ENCODE data around the gene SLC7A11.
"Not testable (repeated sequence)": the region's sequence is repeated elsewhere in the genome, so short reads cannot be mapped to it uniquely, and the experiment has no call there.

SLC7A11 gene

DNA sequence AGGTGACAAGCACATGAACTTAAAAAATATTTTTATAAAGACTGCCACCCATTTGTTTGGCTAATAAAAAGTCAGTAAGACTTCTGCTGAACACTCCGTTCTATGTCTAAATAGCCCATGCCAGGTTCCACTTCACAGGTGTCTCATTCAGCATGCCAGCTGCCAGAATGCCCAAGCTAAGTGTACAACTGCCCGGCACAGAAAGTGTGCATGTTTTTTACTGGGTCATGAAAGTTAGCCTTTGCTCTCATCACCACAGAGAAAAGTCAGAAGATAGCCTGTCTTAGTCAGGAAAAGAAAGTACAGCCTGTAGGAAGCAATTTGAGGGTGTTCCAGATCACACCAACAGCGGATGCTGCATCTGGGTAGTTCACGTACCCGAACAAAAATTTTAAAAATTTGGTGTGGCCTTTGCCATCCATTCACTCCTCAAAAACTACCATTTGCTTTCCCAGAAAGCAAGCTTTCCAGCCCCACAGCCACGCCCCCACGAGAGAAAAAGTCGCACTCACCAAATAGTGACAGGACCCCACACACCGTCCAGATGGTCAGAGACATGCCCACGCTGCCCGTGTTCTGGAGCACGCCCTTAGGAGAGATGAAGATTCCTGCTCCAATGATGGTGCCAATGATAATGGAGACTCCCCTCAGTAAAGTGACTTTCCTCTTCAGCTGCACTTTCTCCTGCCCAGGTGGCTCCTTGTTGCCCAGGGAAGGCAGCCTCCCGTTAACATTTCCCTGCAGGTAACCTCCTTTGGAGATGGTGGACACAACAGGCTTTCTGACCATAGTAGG lies 671 bp downstream of the SLC7A11 start:
- DNase-seq, result peak; percentile 21

DNA sequence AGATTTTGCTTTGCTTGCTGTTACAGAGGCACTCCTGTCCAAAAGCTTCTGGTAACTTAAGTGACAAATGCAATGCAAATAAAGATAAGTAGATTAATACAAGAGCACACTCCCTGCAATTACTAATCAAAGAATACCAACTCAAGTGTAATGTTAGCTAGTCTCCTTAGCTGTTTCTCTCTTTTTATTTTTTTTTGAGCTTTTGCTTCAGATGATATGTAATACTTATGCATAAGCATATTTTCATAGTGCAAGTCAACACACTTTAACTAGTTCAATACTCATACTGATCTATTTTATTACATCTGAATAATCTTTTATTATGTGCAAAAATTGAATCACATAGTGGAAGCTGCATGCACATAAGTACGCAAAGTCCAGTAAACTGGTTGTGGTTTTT lies 2.7 kb downstream of the SLC7A11 start:
- no peak for DNase-seq

- DNase-seq, result no peak
Measured at GRCh38 chr4:138238521-138239292, 3.4 kb downstream of the SLC7A11 start.

GRCh38 chr4:138237132-138237531 lies 5.0 kb downstream of the SLC7A11 start:
- DNase-seq, result not testable (repeated sequence)

GRCh38 chr4:138236037-138236436 lies 6.1 kb downstream of the SLC7A11 start:
- no peak for DNase-seq

DNA sequence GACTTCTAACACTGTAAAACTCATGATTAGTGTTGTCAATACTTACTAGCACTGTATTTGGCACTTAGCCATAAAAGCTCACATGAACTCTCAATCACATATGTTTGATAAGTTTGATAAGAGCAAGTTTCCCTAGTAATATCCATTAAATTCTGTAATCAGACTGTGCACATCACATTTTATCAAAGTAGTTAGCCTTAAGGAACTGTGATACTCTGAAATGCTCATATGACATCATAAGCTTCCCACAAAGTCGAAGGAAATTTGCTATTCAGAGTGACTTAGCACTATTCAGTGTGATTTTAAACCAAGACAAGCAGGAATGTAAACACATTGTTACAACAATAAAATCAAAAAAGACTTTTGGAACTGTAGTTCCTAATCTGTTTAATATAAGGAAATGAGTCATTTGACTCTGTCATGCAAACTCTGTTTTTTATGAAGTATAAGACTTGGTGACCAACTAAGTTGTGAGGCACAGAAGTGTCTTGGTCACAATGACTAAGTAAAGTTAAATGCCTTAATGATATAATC lies 6.7 kb downstream of the SLC7A11 start:
- peak; percentile 81 for DNase-seq

GRCh38 chr4:138234248-138234647 lies 7.9 kb downstream of the SLC7A11 start:
- DNase-seq, result no peak

DNA sequence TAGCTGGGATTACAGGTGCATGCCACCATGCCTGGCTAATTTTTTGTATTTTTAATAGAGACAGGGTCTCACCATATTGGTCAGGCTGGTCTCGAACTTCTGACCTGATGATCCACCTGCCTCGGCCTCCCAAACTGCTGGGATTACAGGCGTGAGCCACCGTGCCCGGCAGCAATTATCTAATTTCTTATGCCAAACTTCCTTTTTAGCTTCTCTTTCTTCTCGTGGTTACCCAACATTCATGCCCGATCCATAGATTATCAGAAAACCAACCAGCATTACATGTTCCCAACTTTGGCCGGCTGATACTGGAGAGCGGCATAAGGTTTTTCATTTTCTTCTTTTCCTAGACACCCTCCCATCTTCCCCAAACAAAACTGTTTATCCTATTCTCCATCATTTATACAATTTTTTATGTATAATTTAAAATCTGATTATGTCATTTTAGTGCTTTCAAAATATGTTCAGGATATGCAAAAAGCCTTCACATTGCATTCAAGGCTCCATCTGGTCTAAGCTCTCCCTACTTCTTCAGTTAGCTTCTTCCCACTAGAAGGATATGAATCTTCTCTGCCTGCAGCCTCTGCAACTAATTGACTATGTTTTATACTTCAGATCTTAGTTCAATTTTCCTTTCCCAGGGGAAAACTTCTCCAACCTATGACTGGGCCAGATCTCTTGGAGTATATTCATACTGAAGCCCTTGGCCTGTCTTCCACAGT lies 8.7 kb downstream of the SLC7A11 start:
- no peak for DNase-seq

GRCh38 chr4:138232364-138232763 lies 9.8 kb downstream of the SLC7A11 start:
- no peak for DNase-seq

DNA sequence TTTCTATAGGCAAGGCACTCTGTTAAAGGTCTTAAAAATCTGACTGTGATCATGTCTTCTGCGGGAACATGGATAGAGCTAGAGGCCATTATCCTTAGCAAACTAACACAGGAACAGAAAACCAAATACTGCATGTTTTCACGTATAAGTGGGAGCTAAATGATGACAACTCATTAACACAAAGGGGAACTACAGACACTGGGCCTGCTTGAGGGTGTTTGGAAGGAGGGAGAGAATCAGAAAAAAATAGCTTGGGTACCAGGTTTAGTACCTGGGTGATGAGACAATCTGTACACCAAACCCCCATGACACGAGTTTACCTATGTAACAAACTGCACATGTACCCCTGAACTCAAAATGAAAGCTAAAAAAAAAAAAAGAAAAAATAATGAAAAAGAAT lies 12.1 kb downstream of the SLC7A11 start:
- no peak for DNase-seq

GRCh38 chr4:138229160-138229559 lies 13.0 kb downstream of the SLC7A11 start:
- DNase-seq, result no peak

DNA sequence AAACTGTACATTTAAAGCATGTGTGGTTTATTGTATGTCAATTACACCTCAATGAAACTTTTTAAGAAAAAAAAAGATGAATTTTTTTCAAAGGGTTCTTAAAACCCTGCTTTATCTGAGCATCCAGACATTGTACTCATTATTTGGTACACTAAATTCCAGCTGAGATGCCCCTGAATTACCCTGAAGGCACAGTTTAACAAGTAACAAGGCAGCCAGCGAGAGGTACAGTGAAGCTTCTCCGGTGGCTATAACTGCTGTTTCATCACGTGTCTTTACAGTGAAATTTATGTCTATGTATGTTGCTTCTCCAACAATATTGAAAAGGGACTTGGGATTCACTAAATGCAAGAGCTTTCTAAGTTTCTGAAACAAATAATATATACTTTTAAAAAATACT lies 15.8 kb downstream of the SLC7A11 start:
- DNase-seq, result no peak

DNA sequence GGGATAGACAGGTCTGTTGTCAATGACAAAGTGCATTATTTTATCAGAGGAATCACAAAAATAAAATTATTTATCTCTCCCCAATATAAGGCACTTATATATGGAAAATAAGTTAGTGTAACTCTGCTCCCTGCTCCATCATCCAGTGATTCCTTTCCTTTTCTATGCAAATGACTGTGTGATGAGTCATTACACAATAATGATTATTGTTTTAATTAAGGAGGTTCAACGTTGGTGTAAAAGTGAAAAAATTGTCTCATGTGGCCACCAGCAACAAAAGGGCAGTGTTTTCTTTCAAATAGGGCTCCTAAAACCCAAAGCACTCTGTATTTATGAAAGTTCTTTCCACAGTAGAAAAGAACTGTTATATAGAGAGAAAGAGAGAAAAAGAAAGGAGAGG lies 16.7 kb downstream of the SLC7A11 start:
- DNase-seq, result no peak

DNA sequence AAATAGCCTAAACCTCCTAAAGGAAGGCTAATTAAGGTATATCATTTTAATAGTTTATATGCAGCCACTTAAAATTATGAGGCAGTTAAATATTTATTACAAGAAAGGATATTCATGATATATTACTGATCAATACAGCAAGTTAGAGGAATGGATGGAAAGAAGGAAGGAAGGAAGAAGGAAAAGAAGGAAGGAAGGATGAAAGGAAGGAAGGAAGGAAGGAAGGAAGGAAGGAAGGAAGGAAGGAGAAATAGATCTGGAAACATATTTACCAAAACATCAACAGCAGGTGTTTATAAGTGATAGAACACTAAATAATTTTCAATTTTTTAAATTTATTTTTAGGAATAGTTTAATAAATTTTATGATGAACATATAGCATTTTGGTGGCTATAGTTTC lies 17.5 kb downstream of the SLC7A11 start:
- no peak for DNase-seq

GRCh38 chr4:138223231-138223910 lies 18.8 kb downstream of the SLC7A11 start:
- peak; percentile 29 for DNase-seq

DNA sequence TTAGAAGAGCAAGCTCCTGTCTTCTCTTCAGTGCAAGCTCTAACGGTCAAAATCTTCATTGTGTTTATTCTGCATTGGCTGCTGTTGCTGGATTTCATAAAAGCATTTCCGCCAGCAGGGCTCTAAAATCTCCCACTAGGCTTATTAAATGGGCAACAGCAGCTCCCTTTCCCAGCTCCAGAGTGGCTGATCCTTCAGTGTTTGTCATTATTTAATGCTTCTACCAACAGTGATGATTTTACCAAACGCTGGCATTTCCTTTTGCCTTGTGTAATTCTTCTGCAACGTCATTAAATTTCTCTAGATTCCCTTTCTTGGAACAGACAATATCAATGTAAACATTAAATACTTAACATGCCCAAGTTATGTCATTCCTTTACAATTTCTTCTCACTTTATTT lies 20.1 kb downstream of the SLC7A11 start:
- DNase-seq, result no peak

GRCh38 chr4:138218976-138219375 lies 23.2 kb downstream of the SLC7A11 start:
- no peak for DNase-seq

DNA sequence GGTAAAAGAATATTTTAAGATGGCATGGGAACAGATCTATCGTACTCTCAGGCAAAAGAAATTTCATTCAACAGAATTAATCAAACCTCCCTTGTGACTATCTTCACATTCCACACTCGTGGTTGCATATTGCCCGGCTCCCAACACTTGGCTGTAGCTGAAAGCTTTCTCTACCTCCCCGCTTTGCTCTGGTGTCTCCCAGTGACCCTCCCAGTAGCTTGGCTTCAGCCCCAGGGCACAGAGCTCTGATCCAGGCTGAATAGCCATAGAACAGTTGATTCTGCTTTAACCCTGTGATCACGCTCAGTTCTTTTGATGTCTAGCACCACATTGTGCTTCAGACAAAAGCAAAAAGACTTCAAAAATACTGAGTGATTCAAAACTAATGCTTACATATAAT lies 24.6 kb downstream of the SLC7A11 start:
- no peak for DNase-seq

- no peak for DNase-seq
Measured at GRCh38 chr4:138216272-138216867, 25.8 kb downstream of the SLC7A11 start.

GRCh38 chr4:138210576-138210975 lies 31.6 kb downstream of the SLC7A11 start:
- DNase-seq, result not testable (repeated sequence)

DNA sequence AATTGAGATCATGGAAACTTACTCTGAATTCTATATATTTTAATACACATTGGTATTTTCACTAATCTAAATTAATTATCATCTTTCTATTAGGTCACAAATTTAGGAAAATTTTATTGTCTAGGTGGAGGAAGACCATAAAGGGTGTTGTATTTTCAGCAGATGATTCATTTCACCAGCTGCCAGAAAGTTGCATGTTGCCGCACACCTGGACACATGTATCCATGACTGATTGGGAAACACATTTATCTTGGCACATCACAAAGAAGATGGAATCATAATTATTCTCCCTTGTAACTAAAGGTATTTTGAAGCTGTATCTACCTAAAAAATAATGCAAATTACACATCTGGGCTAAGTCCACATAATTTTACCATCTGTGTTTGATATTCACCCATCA lies 33.1 kb downstream of the SLC7A11 start:
- DNase-seq, result no peak

DNA sequence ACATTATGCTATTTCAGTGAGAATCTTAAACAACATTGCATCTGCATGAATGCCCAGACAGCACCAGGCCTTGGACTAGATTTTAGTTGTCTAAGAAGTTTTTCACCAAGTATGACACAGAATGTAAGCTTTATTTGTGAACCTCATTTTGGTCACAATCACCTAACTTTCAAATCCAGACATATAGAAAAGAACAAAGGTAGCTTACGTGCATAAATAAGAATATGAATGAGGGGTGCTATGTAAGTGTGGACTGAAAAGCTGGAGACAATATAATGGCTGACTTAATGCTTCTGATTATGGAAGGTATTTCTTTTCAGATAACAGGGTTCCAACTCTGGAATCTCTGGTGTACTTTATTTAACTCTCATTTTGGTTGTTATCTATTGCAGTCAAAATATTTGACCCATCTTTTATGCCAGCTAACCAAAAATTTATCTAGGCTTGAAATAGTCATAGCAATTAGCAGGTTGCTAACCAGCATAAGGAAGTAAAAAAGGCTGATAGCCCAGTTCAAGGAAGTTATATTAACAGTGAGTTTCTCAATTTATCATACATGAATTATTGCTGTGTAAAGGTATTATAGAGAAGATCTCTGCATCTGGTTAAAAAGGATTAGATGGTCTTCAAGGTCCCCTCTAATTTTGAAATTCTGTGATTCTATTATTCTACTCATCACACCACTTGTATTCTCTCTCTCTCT lies 36.5 kb downstream of the SLC7A11 start:
- no peak for DNase-seq
